PFSK-1 (cell line): Measurements from ENCODE around the gene JMJD4.

Experiments used
- FOXP2 ChIP-seq: optimal IDR thresholded peaks from 2 replicates; pipeline ENCODE3; 2011; ENCODE audit warnings: borderline replicate concordance, control low read depth, inconsistent platforms; ENCODE audit not compliant: insufficient read depth; ENCODE audit errors: extremely low read length, extremely low read depth
- POLR2AphosphoS5 ChIP-seq: IDR thresholded peaks from 2 replicates; pipeline ENCODE4 v1.6.1; 2012; ENCODE audit warnings: low read depth, mild to moderate bottlenecking, control low read depth, low read length, moderate library complexity
- SIN3A ChIP-seq: IDR thresholded peaks from 2 replicates; pipeline ENCODE4 v1.6.1; 2012; ENCODE audit warnings: mild to moderate bottlenecking, low read length, moderate library complexity, borderline replicate concordance; ENCODE audit not compliant: insufficient read depth
- TAF1 ChIP-seq: IDR thresholded peaks from 2 replicates; pipeline ENCODE4 v1.6.1; 2012; ENCODE audit warnings: low read length, control low read depth, borderline replicate concordance; ENCODE audit not compliant: insufficient read depth
- TF ChIP-seq, protein P1 (sequence below), 2 experiments: IDR thresholded peaks; 2 replicates each; pipeline versions ENCODE4 v1.6.1 to v1.8.0; 2011 to 2012; ENCODE audit warnings: low read depth in 2 of 2, low read length in 2 of 2, control low read depth in 1 of 2, inconsistent platforms in 1 of 2, mild to moderate bottlenecking in 1 of 2, moderate library complexity in 1 of 2; ENCODE audit not compliant: insufficient read depth in 1 of 2

Gene JMJD4

DNA sequence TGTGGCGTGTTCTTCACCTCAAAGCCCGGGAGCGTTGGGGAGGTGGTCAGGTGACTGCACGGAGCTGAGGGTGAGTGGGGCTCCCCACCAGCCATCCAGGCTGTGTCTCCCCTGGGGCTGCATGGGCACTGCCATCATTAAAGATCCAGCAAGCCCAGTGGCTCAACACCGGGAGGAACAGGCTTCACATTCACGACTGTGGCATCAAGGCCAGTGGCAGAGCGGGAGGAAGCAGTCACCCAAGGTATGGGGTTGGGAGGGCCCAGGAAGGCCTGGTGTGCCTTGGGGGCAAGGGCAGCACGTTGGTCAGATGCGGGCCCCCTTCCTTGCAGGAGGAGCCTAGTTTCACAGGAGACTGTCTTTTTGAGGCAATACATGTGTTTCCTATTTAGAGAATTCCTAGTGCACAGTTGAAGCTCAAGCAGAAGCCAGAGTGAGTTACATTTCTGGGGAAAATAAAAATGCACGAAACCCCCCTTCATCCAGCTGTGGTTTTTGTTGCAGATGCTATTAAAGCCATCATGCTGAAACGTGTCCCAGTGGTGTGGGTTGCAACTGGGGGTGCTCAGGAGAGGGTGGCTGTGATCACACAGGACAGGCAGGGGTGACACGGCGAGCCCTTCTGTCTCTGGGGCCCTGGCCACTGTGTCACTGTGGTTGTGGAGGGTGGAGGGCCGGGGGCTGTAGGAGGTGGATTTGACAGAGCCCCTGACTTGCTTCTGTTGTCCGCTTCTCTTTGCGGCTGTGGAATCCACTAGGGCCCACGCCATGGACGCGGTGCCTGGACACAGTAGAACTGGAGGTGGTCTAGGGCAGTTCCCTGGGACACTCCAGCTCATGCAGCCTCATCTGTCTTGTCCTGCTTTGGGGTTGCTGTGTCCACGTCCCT lies 34.2 kb upstream of the JMJD4 start:
- no peak for TF ChIP-seq TAF1
- TF ChIP-seq, protein P1, sequence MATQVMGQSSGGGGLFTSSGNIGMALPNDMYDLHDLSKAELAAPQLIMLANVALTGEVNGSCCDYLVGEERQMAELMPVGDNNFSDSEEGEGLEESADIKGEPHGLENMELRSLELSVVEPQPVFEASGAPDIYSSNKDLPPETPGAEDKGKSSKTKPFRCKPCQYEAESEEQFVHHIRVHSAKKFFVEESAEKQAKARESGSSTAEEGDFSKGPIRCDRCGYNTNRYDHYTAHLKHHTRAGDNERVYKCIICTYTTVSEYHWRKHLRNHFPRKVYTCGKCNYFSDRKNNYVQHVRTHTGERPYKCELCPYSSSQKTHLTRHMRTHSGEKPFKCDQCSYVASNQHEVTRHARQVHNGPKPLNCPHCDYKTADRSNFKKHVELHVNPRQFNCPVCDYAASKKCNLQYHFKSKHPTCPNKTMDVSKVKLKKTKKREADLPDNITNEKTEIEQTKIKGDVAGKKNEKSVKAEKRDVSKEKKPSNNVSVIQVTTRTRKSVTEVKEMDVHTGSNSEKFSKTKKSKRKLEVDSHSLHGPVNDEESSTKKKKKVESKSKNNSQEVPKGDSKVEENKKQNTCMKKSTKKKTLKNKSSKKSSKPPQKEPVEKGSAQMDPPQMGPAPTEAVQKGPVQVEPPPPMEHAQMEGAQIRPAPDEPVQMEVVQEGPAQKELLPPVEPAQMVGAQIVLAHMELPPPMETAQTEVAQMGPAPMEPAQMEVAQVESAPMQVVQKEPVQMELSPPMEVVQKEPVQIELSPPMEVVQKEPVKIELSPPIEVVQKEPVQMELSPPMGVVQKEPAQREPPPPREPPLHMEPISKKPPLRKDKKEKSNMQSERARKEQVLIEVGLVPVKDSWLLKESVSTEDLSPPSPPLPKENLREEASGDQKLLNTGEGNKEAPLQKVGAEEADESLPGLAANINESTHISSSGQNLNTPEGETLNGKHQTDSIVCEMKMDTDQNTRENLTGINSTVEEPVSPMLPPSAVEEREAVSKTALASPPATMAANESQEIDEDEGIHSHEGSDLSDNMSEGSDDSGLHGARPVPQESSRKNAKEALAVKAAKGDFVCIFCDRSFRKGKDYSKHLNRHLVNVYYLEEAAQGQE (IDR thresholded peaks at IDR 0.05; ENCODE audit: insufficient read depth in 1 of 2, low read depth in 2 of 2, low read length in 2 of 2) = no peak
- no peak for TF ChIP-seq SIN3A
- TF ChIP-seq FOXP2 = no peak
- no peak for TF ChIP-seq POLR2AphosphoS5

DNA sequence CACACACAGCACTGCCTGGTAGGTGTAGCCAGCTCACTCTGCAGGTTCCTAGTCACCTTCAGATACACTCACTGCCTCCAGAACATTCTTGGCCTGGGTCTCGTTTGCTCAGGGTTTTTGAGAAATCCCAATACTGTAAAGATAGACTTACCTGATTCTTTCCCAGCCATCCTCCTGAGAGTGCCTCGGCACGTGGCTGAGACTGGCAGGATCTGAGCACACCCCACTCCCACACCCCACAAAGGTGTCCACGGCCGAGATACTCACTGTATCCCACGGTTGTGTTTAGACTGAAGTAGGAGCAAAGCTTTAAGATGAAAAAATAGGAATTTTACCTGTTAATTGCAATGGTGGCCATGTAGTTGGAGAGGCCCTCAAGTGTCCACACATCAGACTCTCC lies 33.5 kb upstream of the JMJD4 start:
- no peak for TF ChIP-seq POLR2AphosphoS5
- TF ChIP-seq SIN3A = no peak
- TF ChIP-seq TAF1 = no peak
- TF ChIP-seq, protein P1 (IDR thresholded peaks at IDR 0.05; ENCODE audit: insufficient read depth in 1 of 2, low read depth in 2 of 2, low read length in 2 of 2) = no peak
- TF ChIP-seq FOXP2 = no peak

DNA sequence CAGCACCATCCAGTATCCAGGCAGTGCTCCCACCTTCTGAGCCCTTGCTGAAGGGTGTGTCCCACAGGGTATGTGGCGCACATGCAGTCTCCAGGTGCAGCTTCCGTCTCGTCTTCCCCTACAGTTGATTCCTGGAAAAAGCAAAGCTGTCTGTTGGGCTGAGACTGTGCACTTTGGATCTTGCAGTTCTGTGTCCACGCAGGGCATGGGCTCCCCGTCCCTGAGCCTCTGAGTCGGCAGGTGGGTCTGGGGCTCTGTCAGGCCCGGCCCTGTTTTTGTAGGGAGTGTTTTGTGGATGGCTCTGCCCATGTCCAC lies 33.0 kb upstream of the JMJD4 start:
- no peak for TF ChIP-seq TAF1
- TF ChIP-seq FOXP2 = no peak
- TF ChIP-seq, protein P1 (IDR thresholded peaks at IDR 0.05; ENCODE audit: insufficient read depth in 1 of 2, low read depth in 2 of 2, low read length in 2 of 2) = no peak
- TF ChIP-seq POLR2AphosphoS5 = no peak
- no peak for TF ChIP-seq SIN3A

DNA sequence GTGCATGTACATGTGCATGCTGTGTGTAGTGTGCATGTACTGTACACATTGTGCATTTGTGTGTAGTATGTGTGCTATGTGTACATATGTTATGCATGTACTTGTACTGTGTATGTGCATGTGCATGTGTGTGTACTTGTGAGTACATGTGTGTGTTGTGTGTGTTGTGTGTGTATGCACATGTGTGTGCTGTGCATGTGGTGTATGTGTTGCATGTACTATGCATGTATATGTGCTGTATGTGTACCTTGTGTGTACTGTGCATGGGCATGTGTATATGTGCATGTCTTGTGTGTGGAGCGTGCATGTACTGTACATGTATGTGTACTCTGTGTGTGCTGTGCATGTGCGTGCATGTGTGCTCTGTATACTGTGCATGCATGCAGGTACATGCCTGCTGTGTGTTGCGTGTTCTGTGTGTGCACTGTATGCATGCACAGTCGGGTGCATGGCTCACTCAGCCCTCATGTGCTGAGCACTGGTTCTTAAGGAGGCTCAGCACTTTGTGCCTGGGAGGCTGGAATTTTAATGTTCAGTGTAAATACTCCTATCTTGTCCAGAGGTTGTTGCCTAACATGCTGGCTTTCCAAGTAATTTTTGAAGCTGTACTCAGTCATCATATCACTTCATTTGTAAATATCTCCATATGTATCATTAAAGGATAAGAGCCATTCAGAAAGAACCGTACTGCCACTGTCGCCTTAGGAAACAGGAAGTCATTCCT lies 32.5 kb upstream of the JMJD4 start:
- TF ChIP-seq POLR2AphosphoS5 (no peak), FOXP2 (no peak), TAF1 (no peak), SIN3A (no peak)
- TF ChIP-seq, protein P1 (IDR thresholded peaks at IDR 0.05; ENCODE audit: insufficient read depth in 1 of 2, low read depth in 2 of 2, low read length in 2 of 2) = no peak
